GM19395 (cell line): ENCODE data around the gene ZSCAN10.
"Not testable (repeated sequence)": the region's sequence is repeated elsewhere in the genome, so short reads cannot be mapped to it uniquely, and the experiment has no call there.

Experiments
- ATAC-seq: cut with Tn5 transposase; IDR thresholded peaks from one replicate; pipeline ENCODE4 v1.9.1; 2021; ENCODE audit warnings: mild to moderate bottlenecking, moderate library complexity; ENCODE audit not compliant: unreplicated experiment

Gene ZSCAN10

GRCh38 chr16:3065069-3065741, 33.9 kb downstream of the ZSCAN10 start, which contains the start of gene IL32:
Gene IL32 (plus strand): TSS chr16:3065640. CDS start chr16:3065812, 172 bp downstream.
- ATAC-seq = no peak

- no peak for ATAC-seq
These were observed 35.3 kb downstream of the ZSCAN10 start for GRCh38 chr16:3063625-3064386.

- ATAC-seq = no peak
These were observed 36.5 kb downstream of the ZSCAN10 start for GRCh38 chr16:3062553-3062952.

GRCh38 chr16:3060339-3061127, 38.6 kb downstream of the ZSCAN10 start:
- ATAC-seq = no peak

GRCh38 chr16:3059723-3060242, 39.3 kb downstream of the ZSCAN10 start:
- no peak for ATAC-seq

GRCh38 chr16:3059041-3059722, 39.9 kb downstream of the ZSCAN10 start:
- peak; percentile 82 for ATAC-seq

- no peak for ATAC-seq
These were observed 40.7 kb downstream of the ZSCAN10 start for GRCh38 chr16:3058139-3059030.

- ATAC-seq = no peak
These were observed 41.6 kb downstream of the ZSCAN10 start for GRCh38 chr16:3057181-3058138.

GRCh38 chr16:3056336-3057180, 42.5 kb downstream of the ZSCAN10 start:
- no peak for ATAC-seq

GRCh38 chr16:3055734-3056115, 43.4 kb downstream of the ZSCAN10 start:
- not testable (repeated sequence) for ATAC-seq

GRCh38 chr16:3054965-3055733, 43.9 kb downstream of the ZSCAN10 start:
- no peak for ATAC-seq

GRCh38 chr16:3053330-3053710, 45.8 kb downstream of the ZSCAN10 start:
- ATAC-seq = not testable (repeated sequence)

- ATAC-seq = not testable (repeated sequence)
These were observed 46.3 kb downstream of the ZSCAN10 start for GRCh38 chr16:3052571-3053329.

GRCh38 chr16:3051494-3051893, 47.6 kb downstream of the ZSCAN10 start:
- ATAC-seq = no peak

GRCh38 chr16:3051009-3051408, 48.1 kb downstream of the ZSCAN10 start:
- ATAC-seq = no peak

GRCh38 chr16:3050487-3050886, 48.6 kb downstream of the ZSCAN10 start:
- no peak for ATAC-seq
